H9 (cell line): ENCODE data around the gene HS3ST2. TPM values are rescaled to one million over a fixed set of nuclear protein-coding genes. Genes with fewer than 3 reads are reported as not detected.

Experiments
- DNase-seq: peaks from one replicate; pipeline ENCODE4 v3.0.0-alpha.2; 2017
- H2AFZ ChIP-seq: one replicate; pipeline ENCODE4 v1.6.1; 2013; ENCODE audit warnings: mild to moderate bottlenecking, low read length, control low read depth, moderate library complexity
- H2AK5ac ChIP-seq: 2 replicates; pipeline ENCODE4 v1.6.1; 2013; ENCODE audit warnings: low read length, control low read depth, mixed read lengths; ENCODE audit not compliant: insufficient read length
- H2BK120ac ChIP-seq: one replicate; pipeline ENCODE4 v1.6.1; 2013; ENCODE audit warnings: low read depth, mild to moderate bottlenecking, low read length, control low read depth, inconsistent platforms; ENCODE audit not compliant: poor library complexity, severe bottlenecking
- H2BK12ac ChIP-seq: 2 replicates; pipeline ENCODE4 v1.6.1; 2013; ENCODE audit warnings: low read length, control low read depth, mixed read lengths, low read depth; ENCODE audit not compliant: insufficient read length
- H2BK15ac ChIP-seq: 2 replicates; pipeline ENCODE4 v1.6.1; 2013; ENCODE audit warnings: low read depth, low read length, control low read depth
- H2BK20ac ChIP-seq: one replicate; pipeline ENCODE4 v1.6.1; 2013; ENCODE audit warnings: low read depth, mild to moderate bottlenecking, low read length, control low read depth, inconsistent platforms; ENCODE audit not compliant: poor library complexity, severe bottlenecking
- H2BK5ac ChIP-seq: 2 replicates; pipeline ENCODE4 v1.6.1; 2013; ENCODE audit warnings: low read length, control low read depth, mixed read lengths; ENCODE audit not compliant: insufficient read length
- H3K14ac ChIP-seq: 2 replicates; pipeline ENCODE4 v1.6.1; 2013; ENCODE audit warnings: low read length, control low read depth; ENCODE audit not compliant: insufficient read depth
- H3K18ac ChIP-seq: 2 replicates; pipeline ENCODE4 v1.6.1; 2013; ENCODE audit warnings: low read depth, mild to moderate bottlenecking, mixed read lengths, low read length, control low read depth; ENCODE audit not compliant: insufficient read length
- H3K23ac ChIP-seq: 2 replicates; pipeline ENCODE4 v1.6.1; 2013; ENCODE audit warnings: low read length, control low read depth, mixed read lengths, low read depth; ENCODE audit not compliant: insufficient read length
- H3K23me2 ChIP-seq: 2 replicates; pipeline ENCODE4 v1.6.1; 2013; ENCODE audit warnings: low read depth, mild to moderate bottlenecking, mixed read lengths, low read length, control low read depth; ENCODE audit not compliant: insufficient read length, poor library complexity, severe bottlenecking
- H3K27ac ChIP-seq: 2 replicates; pipeline ENCODE4 v1.5.1; 2013; ENCODE audit warnings: low read length, control low read depth, mixed read lengths, low read depth; ENCODE audit not compliant: insufficient read length
- H3K27me3 ChIP-seq: 2 replicates; pipeline ENCODE4 v1.6.1; 2013; ENCODE audit warnings: low read length, control low read depth, inconsistent platforms; ENCODE audit not compliant: insufficient read depth
- H3K4ac ChIP-seq: 2 replicates; pipeline ENCODE4 v1.6.1; 2013; ENCODE audit warnings: low read depth, mild to moderate bottlenecking, control low read depth, inconsistent platforms, low read length, moderate library complexity
- H3K4me1 ChIP-seq: 2 replicates; pipeline ENCODE4 v1.6.1; 2013; ENCODE audit warnings: low read length, control low read depth, inconsistent platforms; ENCODE audit not compliant: insufficient read depth
- H3K4me2 ChIP-seq: 2 replicates; pipeline ENCODE4 v1.6.1; 2013; ENCODE audit warnings: low read length, control low read depth, mixed read lengths; ENCODE audit not compliant: insufficient read length, insufficient read depth
- H3K56ac ChIP-seq: 2 replicates; pipeline ENCODE4 v1.6.1; 2013; ENCODE audit warnings: low read depth, mild to moderate bottlenecking, mixed read lengths, low read length, control low read depth; ENCODE audit not compliant: insufficient read length
- H3K79me1 ChIP-seq: 2 replicates; pipeline ENCODE4 v1.6.1; 2013; ENCODE audit warnings: low read depth, mild to moderate bottlenecking, moderate library complexity, low read length, control low read depth, inconsistent platforms; ENCODE audit not compliant: insufficient read depth, poor library complexity, severe bottlenecking
- H3K79me2 ChIP-seq: 2 replicates; pipeline ENCODE4 v1.6.1; 2013; ENCODE audit warnings: low read length, control low read depth, inconsistent platforms; ENCODE audit not compliant: insufficient read depth
- H3K9ac ChIP-seq: 2 replicates; pipeline ENCODE4 v1.6.1; 2013; ENCODE audit warnings: low read length, control low read depth, mixed read lengths; ENCODE audit not compliant: insufficient read length; ENCODE audit errors: extremely low read depth
- H3K9me3 ChIP-seq: one replicate; pipeline ENCODE4 v1.6.1; 2013; ENCODE audit warnings: low read depth, low read length, inconsistent platforms; ENCODE audit not compliant: control insufficient read depth
- H3T11ph ChIP-seq: one replicate; pipeline ENCODE4 v1.6.1; 2013; ENCODE audit warnings: mild to moderate bottlenecking, low read length, control low read depth, inconsistent platforms
- H4K20me1 ChIP-seq: one replicate; pipeline ENCODE4 v1.6.1; 2013; ENCODE audit not compliant: control insufficient read depth, insufficient read length, insufficient read depth
- H4K5ac ChIP-seq: 2 replicates; pipeline ENCODE4 v1.6.1; 2013; ENCODE audit warnings: low read depth, mild to moderate bottlenecking, mixed read lengths, low read length, control low read depth; ENCODE audit not compliant: insufficient read length
- H4K8ac ChIP-seq: replicated peaks from 2 replicates; pipeline ENCODE4 v1.6.1; 2013; ENCODE audit warnings: low read length, control low read depth, mixed read lengths, low read depth; ENCODE audit not compliant: insufficient read length
- H4K91ac ChIP-seq: 2 replicates; pipeline ENCODE4 v1.6.1; 2013; ENCODE audit warnings: low read depth, mild to moderate bottlenecking, moderate library complexity, mixed read lengths, low read length, control low read depth; ENCODE audit not compliant: insufficient read length
- H3K27ac Mint-ChIP-seq, 3 experiments: 2 replicates in 2 of 3; 3 replicates in 1 of 3; pipeline ENCODE4 v1.8.0; 2020 to 2021; ENCODE audit warnings: mixed read lengths in 3 of 3, mild to moderate bottlenecking in 1 of 3, moderate library complexity in 1 of 3
- H3K27me3 Mint-ChIP-seq: 2 replicates; pipeline ENCODE4 v1.8.0; 2021; ENCODE audit warnings: low read depth, mild to moderate bottlenecking, moderate library complexity, mixed read lengths
- H3K36me3 Mint-ChIP-seq, 3 experiments: 2 replicates in 2 of 3; 3 replicates in 1 of 3; pipeline ENCODE4 v1.8.0; 2020 to 2021; ENCODE audit warnings: low read depth in 3 of 3, mixed read lengths in 3 of 3; ENCODE audit not compliant: insufficient read depth in 1 of 3
- H3K4me1 Mint-ChIP-seq, 2 experiments: 2 replicates each; pipeline ENCODE4 v1.8.0; 2020; ENCODE audit warnings: mixed read lengths in 2 of 2
- H3K4me3 Mint-ChIP-seq, 2 experiments: 2 replicates in 1 of 2; 3 replicates in 1 of 2; pipeline ENCODE4 v1.8.0; 2020 to 2021; ENCODE audit warnings: mild to moderate bottlenecking in 2 of 2, mixed read lengths in 2 of 2, moderate library complexity in 1 of 2
- H3K9me3 Mint-ChIP-seq, 2 experiments: 2 replicates in 1 of 2; 3 replicates in 1 of 2; pipeline ENCODE4 v1.8.0; 2020; ENCODE audit warnings: mild to moderate bottlenecking in 2 of 2, mixed read lengths in 2 of 2, moderate library complexity in 1 of 2
- CTCF ChIP-seq: fragments of 200-600 bp; sonication (generic); conservative IDR thresholded peaks from 3 replicates; pipeline ENCODE4 v1.8.0; 2021; ENCODE audit warnings: antibody characterized with exemption, mild to moderate bottlenecking
- total RNA-seq: library from RNA; stranded (reverse); gene quantifications from 2 replicates; pipeline ENCODE4 v1.2.1, GENCODE V29; 2021

The HS3ST2 gene
- total RNA-seq, 1 experiment from 2014 or later: 3.1 TPM

- no peaks in the 10 kb centered on the region for H3K9me3 ChIP-seq
- no peak overlapping the region for H3K18ac ChIP-seq
- no peaks in the 10 kb centered on the region for H3K79me1 ChIP-seq
- no peak overlapping the region for H2BK5ac ChIP-seq
- TF ChIP-seq CTCF: no peak
- Mint-ChIP-seq H3K9me3 (0 out of 5 replicates have a peak, but pooled peaks cover 0 to 3% of the 10 kb centered on the region in 2 experiments), H3K36me3 (peaks cover 0 to 5% (median 0%) of the 10 kb centered on the region in 3 experiments; a peak in 1 of 7 replicates), H3K4me1 (peaks cover 0 to 2% of the 10 kb centered on the region in 2 experiments; a peak in 2 of 4 replicates), H3K27ac (no peak overlapping the region), H3K4me3 (no peak overlapping the region), H3K27me3 (peaks cover 5% of the 10 kb centered on the region)
- no peak overlapping the region for H4K91ac ChIP-seq
- no peaks in the 10 kb centered on the region for H4K20me1 ChIP-seq
- H2BK12ac ChIP-seq: no peak overlapping the region
- H2BK120ac ChIP-seq: no peak overlapping the region
- H3K27me3 ChIP-seq: no peaks in the 10 kb centered on the region
- H3K14ac ChIP-seq: no peak overlapping the region
- no peak overlapping the region for H2BK15ac ChIP-seq
- DNase-seq: no peak
- H2AK5ac ChIP-seq: no peak overlapping the region
- H3K4ac ChIP-seq: no peak overlapping the region
- H3T11ph ChIP-seq: no peak overlapping the region
- H3K4me2 ChIP-seq: no peak overlapping the region
- no peak overlapping the region for H2AFZ ChIP-seq
- no peaks in the 10 kb centered on the region for H3K79me2 ChIP-seq
- no peak overlapping the region for H3K23ac ChIP-seq
- no peak overlapping the region for H4K8ac ChIP-seq
- no peaks in the 10 kb centered on the region for H3K23me2 ChIP-seq
- no peaks in the 10 kb centered on the region for H3K4me1 ChIP-seq
- no peak overlapping the region for H4K5ac ChIP-seq
- H2BK20ac ChIP-seq: no peak overlapping the region
- no peak overlapping the region for H3K27ac ChIP-seq
- no peak overlapping the region for H3K9ac ChIP-seq
- no peak overlapping the region for H3K56ac ChIP-seq
Observed at GRCh38 chr16:22805326-22805725, 8.6 kb upstream of the HS3ST2 start.
